Right lobe of liver (tissue), 4 donors: ENCODE measurements around the gene TFF2.

Source experiments
- CTCF ChIP-seq, 4 donors: fragments of 200-600 bp in 3 of 4; fragments of 450-650 bp in 1 of 4; IDR thresholded peaks; one replicate each; pipeline versions ENCODE4 v1.5.1 to v1.8.0; 2016 to 2022; ENCODE audit warnings: antibody characterized with exemption in 4 of 4, mild to moderate bottlenecking in 2 of 4
- POLR2A ChIP-seq: fragments of 450-650 bp; IDR thresholded peaks from one replicate; pipeline ENCODE4 v1.6.1; 2017; ENCODE audit warnings: antibody characterized with exemption, mild to moderate bottlenecking
- donor health status: DM: no; HTN: no; CAD: no.
- donor health status: DM: no; HTN: no; CAD: no.
- donor health status: DM: no; HTN: yes; CAD: no.

GRCh38 chr21:42375506-42375905 is 24.7 kb upstream of the TFF2 start:
- TF ChIP-seq POLR2A (no peak), CTCF (IDR thresholded peaks at IDR 0.05) (no peak)
